NCI-H1048 (cell line): ENCODE data around the gene ENGASE.

Source experiments
- DNase-seq: peaks from one replicate; lab custom pipeline; 2025; lab: John Stamatoyannopoulos, UW

ENGASE gene

GRCh38 chr17:79080761-79081290, 6.2 kb downstream of the ENGASE start:
- no peak for DNase-seq

DNA sequence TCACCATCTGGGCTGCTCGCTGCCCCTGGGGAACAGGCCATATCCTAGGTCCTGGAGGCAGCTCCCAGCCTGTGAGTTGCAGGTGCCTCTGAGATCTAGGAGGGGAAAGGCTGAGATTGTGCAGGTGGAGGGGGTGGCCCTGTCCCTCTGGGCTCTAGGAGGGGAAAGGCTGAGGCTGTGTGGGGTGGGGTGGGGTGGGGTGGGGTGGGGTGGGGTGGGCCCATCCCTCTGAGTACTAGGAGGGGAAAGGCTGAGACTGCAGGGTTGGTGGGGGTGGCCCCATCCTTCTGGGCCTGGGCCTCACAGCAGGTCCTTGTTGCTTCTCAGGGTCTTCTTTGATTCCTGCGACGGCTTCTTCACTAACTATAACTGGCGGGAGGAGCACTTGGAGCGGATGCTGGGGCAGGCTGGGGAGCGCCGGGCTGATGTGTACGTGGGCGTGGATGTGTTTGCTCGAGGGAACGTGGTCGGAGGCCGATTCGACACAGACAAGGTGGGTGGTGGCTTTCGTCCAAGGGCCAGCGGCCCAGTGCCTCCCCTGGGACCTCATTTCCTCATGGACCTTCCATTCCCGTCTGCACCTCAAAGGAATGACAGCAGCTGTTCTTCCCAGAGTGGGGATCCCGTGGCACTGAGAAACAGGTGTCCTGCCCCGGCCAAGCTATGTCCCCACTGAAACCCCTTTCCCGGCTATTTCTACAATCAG, 7.1 kb downstream of the ENGASE start:
- no peak for DNase-seq

DNA sequence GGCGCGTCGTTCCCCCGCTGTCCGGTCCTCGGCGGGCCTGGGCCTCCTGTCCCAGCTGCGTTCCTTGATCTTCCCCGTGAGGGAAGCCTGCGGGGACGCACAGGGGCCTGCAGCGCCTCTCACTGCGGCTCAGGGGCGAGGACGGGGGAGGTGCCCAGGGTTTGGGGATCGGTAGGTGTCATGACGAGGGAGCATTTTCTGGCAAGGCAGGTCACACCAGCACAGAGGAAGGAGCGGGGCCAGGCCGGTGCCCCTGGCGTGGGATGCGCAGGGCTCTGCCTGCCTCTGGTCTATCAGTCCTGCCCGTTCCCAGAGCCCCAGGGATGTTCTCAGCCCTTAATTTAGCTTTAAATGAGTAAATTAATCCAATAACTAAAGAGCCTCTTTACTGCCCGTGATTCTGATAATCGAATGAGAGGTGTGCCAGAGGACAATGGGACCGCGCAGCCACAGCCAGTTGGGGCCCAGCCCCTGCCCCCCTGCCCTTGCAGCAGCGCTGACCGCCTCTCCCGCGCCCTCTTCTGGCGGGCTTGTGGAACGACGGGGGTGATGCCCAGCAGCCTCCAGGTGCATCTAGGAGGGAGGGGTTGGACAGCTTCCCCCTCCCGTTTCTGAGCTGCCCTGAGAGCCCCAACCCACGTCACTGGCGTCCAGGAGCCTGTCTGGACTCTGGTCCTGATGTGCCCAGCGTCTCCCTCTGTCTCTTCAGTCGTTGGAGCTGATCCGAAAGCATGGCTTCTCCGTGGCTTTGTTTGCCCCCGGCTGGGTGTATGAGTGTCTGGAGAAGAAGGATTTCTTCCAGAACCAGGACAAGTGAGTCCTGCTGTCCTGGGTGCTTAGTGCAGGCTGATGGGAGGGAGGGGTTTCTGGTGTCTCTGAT, 7.9 kb downstream of the ENGASE start:
- DNase-seq = no peak

GRCh38 chr17:79083191-79083971, 8.8 kb downstream of the ENGASE start:
- DNase-seq = no peak

DNA sequence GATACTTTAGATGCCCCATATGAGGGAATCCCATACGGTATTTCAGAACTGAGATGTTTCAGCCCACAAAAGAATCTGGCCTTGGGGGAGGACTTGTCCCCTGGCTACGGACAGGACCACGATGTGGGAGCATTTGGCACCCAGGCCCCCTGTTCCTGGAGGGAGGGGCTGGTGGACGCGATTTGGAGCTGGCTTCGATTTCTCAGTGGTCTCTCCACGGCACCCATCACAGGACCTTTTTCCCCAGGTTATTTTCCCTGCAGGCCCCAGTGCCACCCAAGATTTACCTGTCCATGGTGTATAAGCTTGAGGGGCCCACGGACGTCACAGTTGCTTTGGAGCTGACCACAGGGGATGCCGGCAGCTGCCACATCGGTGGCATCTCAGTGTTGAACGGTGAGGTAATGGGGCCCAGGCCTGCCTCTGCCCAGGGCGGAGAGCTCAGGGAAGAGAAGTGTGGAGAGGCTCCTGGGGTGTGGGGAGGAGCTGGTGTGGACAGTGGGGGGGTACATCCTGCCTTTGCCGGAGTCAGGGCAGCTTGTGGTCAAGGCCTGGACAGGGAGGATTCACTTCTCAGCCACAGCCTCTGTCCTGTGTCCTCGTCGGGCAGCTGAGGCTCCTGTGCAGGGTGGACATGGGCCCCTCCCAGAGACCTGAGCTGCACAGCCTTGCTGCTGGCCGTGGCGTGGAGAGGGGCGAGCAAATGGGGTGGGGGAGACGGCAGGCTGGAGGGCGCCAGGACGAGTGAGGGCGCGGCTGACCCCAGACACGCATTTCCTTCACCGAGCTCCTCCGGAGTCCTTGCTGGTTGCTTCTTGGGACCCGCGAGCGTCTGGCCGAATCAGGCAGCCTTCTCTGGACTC, 9.9 kb downstream of the ENGASE start:
- no peak for DNase-seq

GRCh38 chr17:79085154-79085920, 10.7 kb downstream of the ENGASE start:
- DNase-seq = no peak

DNA sequence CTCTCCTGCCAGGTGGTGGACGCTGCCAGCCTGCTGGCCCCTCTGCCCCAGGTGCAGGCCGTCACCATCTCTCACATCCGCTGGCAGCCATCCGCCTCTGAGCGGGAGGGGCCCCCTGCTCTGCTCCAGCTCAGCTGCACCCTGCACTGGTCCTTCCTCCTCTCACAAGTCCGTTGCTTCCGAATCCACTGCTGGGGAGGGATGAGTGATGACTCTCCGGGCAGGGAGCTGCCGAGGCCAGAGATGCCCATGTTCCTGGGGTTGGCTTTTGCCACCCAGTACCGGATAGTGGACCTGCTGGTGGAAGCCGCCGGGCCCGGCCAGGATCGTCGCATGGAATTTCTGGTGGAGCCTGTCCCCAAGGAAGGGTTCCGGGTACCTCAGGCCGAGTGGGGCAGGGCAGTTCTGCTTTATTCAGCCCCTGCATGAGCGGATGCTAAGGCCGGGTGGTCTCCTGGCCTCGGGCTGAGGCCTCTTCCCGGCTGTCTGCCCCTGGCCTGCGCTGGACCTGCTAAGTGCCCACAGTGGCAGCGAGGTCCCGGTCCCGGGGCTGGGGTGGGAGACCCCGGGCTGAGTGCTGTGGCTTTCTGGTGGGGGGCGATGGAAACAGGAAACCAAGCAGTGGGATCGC, 11.4 kb downstream of the ENGASE start:
- DNase-seq = no peak

- DNase-seq = no peak
These were observed 12.2 kb downstream of the ENGASE start for GRCh38 chr17:79086609-79087427.

- DNase-seq = no peak
These were observed 13.0 kb downstream of the ENGASE start for GRCh38 chr17:79087428-79088143.

DNA sequence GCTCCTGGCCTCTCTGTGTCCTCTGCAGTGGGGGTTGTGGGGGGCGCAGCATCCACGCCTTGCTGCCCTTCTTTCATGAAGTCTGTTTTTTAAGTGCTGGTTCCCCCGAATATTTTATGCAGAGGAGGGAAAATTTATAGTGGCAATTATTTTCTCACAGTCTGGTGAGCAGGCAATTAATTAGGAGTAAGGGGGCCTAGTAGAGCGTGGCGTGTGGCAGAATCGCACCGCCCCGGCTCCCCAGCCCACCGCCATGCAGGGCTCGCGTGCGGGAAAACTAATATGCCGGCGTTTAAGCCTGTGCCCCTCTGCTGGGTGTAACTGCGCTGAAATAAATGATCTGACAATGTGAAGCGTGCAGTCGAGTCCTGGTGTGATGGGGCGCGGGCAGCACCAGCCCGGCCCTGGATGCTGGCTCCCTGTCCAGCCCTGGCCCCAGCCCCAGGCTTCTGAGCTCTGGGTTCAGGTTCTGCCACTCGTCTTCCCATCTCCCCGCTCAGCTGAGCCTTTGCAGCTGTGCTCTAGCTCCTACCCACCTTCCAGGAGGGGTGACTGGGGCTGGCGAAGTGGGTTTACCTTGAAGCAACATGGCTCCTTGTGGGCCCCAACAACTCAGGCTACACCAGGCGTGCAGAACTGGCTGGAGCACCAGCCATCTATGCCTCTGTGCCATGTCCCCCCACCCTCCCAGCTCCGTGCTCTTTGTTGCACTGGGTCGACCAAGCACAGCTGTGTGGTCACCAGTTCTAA, 13.8 kb downstream of the ENGASE start:
- DNase-seq = no peak

DNA sequence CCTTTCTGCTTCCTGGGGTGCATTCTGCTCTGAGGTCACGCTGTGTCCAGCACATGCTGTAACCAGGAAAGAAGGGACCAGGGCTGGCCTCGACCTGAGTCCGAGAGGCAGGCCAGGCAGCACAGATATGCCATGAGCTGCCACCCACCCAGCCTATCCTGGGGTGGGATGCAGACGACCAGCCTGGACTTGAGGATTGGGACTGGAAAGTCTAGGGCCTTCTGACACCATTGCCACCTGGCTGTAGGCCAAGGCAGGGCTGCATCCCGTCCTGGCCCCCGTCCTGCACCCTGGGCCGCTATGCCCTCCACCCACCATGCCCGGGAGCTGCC, 14.3 kb downstream of the ENGASE start:
- DNase-seq = no peak

DNA sequence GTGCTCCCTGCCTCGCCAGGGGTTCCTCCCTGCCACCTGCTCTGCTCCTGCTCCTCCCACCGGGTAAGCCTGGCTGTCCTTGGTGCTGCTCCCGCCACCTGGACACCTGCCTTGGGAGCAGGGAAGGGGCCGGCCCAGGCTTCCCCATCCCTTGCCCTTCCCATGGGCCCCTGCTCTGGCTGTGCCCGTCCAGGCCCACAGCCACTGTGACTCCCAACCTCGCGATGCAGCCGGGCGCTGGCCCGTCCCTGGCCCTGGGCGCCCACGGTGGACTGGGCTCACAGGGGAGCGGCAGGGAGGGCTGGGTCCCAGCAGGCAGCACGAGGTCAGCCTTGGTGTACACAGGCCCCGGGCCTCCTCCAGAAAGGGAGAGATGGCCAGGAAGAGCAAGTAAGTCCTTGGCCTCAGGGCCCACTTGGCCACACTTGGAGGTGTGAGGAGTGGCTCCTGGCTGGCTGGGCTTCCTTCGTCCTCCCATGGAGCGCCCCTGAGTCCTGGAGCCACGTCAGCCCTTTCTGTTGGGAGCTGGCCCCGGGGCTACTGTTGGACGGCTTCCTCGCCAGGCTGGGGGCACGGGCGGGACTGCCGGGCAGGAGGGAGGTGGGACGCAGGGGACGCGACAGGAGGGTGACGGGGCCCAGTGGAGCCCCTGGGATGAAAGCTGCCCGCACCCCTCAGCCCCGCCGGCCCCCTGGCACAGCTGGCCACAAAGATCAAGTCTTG, 15.3 kb downstream of the ENGASE start:
- DNase-seq = no peak

DNA sequence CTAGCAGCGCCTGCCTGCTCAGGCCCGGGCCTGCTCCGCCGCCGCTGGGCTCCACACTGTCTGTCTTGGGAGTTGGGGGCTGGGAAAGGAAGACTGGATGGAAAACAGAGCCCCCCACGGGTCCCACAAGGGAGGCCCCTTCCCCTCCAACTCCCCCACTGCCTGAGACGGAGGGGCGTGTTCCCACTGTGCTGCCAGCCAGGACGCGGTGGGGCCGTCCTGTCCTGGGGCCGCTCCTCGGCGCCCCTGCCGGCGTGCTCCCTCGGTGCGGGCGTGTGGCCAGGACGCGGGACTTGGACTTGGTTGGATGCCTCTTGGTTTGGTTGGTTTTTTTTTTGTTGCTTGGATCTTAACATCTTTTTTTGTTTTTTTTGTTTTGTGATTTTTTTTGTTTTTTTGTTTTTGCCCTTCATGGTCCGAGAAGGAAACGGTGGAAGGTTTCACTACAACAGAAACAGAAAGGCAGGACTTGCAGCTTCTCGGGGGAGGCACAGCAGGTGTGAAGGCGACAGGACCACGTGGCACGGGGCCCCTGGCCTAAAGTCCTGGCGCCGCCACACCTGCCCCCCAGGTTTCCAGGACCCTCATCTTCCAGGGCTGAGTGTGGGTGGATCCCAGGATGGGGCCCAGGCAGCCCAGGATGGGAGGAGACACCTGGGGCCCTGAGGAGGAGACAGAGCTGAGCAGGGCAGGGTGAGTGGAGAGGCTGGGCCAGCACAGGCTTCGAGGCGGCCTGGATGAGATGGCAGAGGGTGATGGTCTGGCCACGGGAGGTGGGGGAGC, 16.0 kb downstream of the ENGASE start:
- DNase-seq = no peak

DNA sequence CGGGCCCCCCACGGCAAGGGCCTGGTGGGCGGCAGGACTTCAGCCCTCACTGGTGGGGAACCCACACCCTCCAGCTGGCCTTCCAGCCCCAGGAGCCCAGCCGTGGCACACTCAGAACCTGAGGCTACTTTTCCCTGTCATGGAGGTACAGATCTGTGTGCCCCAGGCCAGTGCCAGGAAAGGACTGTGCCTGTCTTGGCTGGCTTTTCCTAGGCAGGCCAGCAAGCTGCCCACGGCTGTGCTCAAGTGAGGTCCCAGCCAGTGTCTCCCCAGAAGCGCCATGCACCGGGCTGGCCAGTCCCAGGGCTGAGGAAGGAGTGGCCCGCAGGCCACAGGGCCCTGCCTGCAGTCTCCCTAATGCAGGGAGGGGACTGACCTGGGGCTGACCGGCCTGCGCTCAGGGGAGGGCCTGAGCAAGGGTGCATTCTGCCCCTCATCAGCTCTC, 16.6 kb downstream of the ENGASE start:
- DNase-seq = no peak

- DNase-seq = no peak
These were observed 17.9 kb downstream of the ENGASE start for GRCh38 chr17:79092567-79092966.

GRCh38 chr17:79093270-79093669, 18.6 kb downstream of the ENGASE start:
- DNase-seq = no peak
